HepG2 (cell line): ENCODE data around the gene STX1B. TPM values are rescaled to one million over a fixed set of nuclear protein-coding genes. Genes with fewer than 3 reads are reported as not detected.
A peak's percentile ranks its signal among the peaks of the same experiment; 100 is the strongest.

Experiments
- FOSL1 ChIP-seq: sonication (generic); formaldehyde crosslinking; IDR thresholded peaks from 2 replicates; pipeline ENCODE4 v1.9.0; 2021; ENCODE audit warnings: missing genetic modification reagents, borderline replicate concordance
- GTF2F1 ChIP-seq: fragments of 150-350 bp; IDR thresholded peaks from 2 replicates; pipeline ENCODE4 v1.6.1; 2014; ENCODE audit warnings: low read length
- MLLT10 ChIP-seq: sonication (generic); formaldehyde crosslinking; IDR thresholded peaks from 2 replicates; pipeline ENCODE4 v1.4.0; 2020; ENCODE audit warnings: missing genetic modification reagents
- MLX ChIP-seq: IDR thresholded peaks from 2 replicates; pipeline ENCODE4 v1.6.1; 2016
- NFKBIZ ChIP-seq: IDR thresholded peaks from 2 replicates; pipeline ENCODE4 v1.6.1; 2018; ENCODE audit warnings: missing genetic modification reagents, missing compliant biosample characterization
- PRPF4 ChIP-seq: fragments of 200-400 bp; formaldehyde crosslinking; IDR thresholded peaks from 2 replicates; pipeline ENCODE4 v1.6.1; 2016; ENCODE audit warnings: low read length, low read depth; ENCODE audit not compliant: poor library complexity, severe bottlenecking
- SIN3B ChIP-seq: fragments of 150-350 bp; IDR thresholded peaks from 2 replicates; pipeline ENCODE4 v1.6.1; 2014; ENCODE audit warnings: low read length
- SNAI1 ChIP-seq: sonication (generic); formaldehyde crosslinking; IDR thresholded peaks from 2 replicates; pipeline ENCODE4 v1.5.0; 2020; ENCODE audit warnings: mild to moderate bottlenecking, missing genetic modification reagents, borderline replicate concordance
- SRSF9 ChIP-seq: fragments of 200-400 bp; formaldehyde crosslinking; IDR thresholded peaks from 2 replicates; pipeline ENCODE4 v1.6.1; 2018; ENCODE audit warnings: borderline replicate concordance, mild to moderate bottlenecking, low read depth, low read length; ENCODE audit not compliant: insufficient read depth, poor library complexity, severe bottlenecking
- THAP9 ChIP-seq: sonication (generic); formaldehyde crosslinking; IDR thresholded peaks from 2 replicates; pipeline ENCODE4; 2020; ENCODE audit warnings: missing genetic modification reagents, mild to moderate bottlenecking, borderline replicate concordance
- ZBTB39 ChIP-seq: sonication (generic); formaldehyde crosslinking; IDR thresholded peaks from 2 replicates; pipeline ENCODE4 v1.5.0; 2020; ENCODE audit warnings: missing genetic modification reagents
- ZBTB7B ChIP-seq: sonication (generic); formaldehyde crosslinking; IDR thresholded peaks from 2 replicates; pipeline ENCODE4 v1.4.0; 2020; ENCODE audit warnings: missing genetic modification reagents
- ZFX ChIP-seq: sonication (generic); formaldehyde crosslinking; IDR thresholded peaks from 2 replicates; pipeline ENCODE4 v1.4.0; 2020; ENCODE audit warnings: mild to moderate bottlenecking, low read depth, missing genetic modification reagents, moderate library complexity
- ZNF143 ChIP-seq: sonication (generic); formaldehyde crosslinking; IDR thresholded peaks from 2 replicates; pipeline ENCODE4 v1.4.0; 2020; ENCODE audit warnings: missing genetic modification reagents
- ZNF232 ChIP-seq: sonication (generic); formaldehyde crosslinking; IDR thresholded peaks from 2 replicates; pipeline ENCODE4 v1.4.0; 2020; ENCODE audit warnings: missing genetic modification reagents, borderline replicate concordance
- ZNF382 ChIP-seq: sonication (generic); formaldehyde crosslinking; IDR thresholded peaks from 2 replicates; pipeline ENCODE4 v1.5.0; 2020; ENCODE audit warnings: missing genetic modification reagents, mild to moderate bottlenecking, borderline replicate concordance
- ZNF441 ChIP-seq: sonication (generic); formaldehyde crosslinking; IDR thresholded peaks from 2 replicates; pipeline ENCODE4 v1.7.0; 2021; ENCODE audit warnings: missing genetic modification reagents, borderline replicate concordance
- ZNF484 ChIP-seq: sonication (generic); formaldehyde crosslinking; IDR thresholded peaks from 2 replicates; pipeline ENCODE4 v1.5.1; 2020; ENCODE audit warnings: mild to moderate bottlenecking, low read depth, missing genetic modification reagents, borderline replicate concordance
- ZNF614 ChIP-seq: IDR thresholded peaks from 2 replicates; pipeline ENCODE4 v1.6.1; 2018; ENCODE audit warnings: missing biosample characterization, missing genetic modification reagents, inconsistent platforms, borderline replicate concordance
- ZNF629 ChIP-seq: sonication (generic); formaldehyde crosslinking; conservative IDR thresholded peaks from 2 replicates; pipeline ENCODE4 v1.5.0; 2020; ENCODE audit warnings: missing genetic modification reagents
- ZNF670 ChIP-seq: sonication (generic); formaldehyde crosslinking; IDR thresholded peaks from 2 replicates; pipeline ENCODE4 v1.8.0; 2022; ENCODE audit warnings: mild to moderate bottlenecking, missing genetic modification reagents, borderline replicate concordance
- ZNF788 ChIP-seq: sonication (generic); formaldehyde crosslinking; IDR thresholded peaks from 2 replicates; pipeline ENCODE4 v1.5.0; 2020; ENCODE audit warnings: mild to moderate bottlenecking, missing genetic modification reagents, borderline replicate concordance
- polyA plus RNA-seq, 8 experiments: library from polyadenylated mRNA; depleted of rRNA in 3 of 8; stranded (reverse) in 7 of 8; unstranded in 1 of 8; fragments of >200 nt; fragmentation: Illumina TruSeq in 4 of 8; extraction: Trizol in 4 of 8; gene quantifications; 2 replicates each; pipeline versions ENCODE4 v1.2.1 to v1.2.3, GENCODE V29; 2011 to 2016; ENCODE audit warnings: low read depth in 4 of 8, missing spikeins in 1 of 8, mixed read lengths in 1 of 8; ENCODE audit not compliant: insufficient read depth in 1 of 8
- total RNA-seq, 5 experiments: library from RNA; depleted of rRNA; stranded (reverse); fragments of >200 nt; fragmentation: Illumina TruSeq; extraction: Trizol; gene quantifications; 2 replicates each; pipeline ENCODE4 v1.2.3, GENCODE V29; 2016; ENCODE audit warnings: low read depth in 1 of 5

The STX1B gene
- total and polyA plus RNA-seq, 2 of the 13 experiments (the other 11 are each of a cell fraction or from before 2014, with no cell fraction given) = 2.1 to 3.0 TPM

GRCh38 chr16:30948667-30949649, 61.5 kb downstream of the STX1B start, which contains the start of gene ORAI3 (continued):
- no peak for TF ChIP-seq MLX (CRISPR knock-in tag)
- peak; percentile 88; the same call in 1 of the 2 replicates for TF ChIP-seq ZFX
- TF ChIP-seq ZBTB39 (CRISPR knock-in tag) = 0 out of 2 replicates have a peak, but pooled peaks have one; percentile 25
- TF ChIP-seq MLLT10 = no peak
- peak; percentile 54 for TF ChIP-seq ZNF788 (CRISPR knock-in tag)
- TF ChIP-seq ZNF382 (CRISPR knock-in tag) = no peak
- TF ChIP-seq ZNF614 (CRISPR knock-in tag) = no peak
- TF ChIP-seq PRPF4 = no peak
- peak; percentile 76; the same call in 1 of the 2 replicates for TF ChIP-seq ZNF441
- TF ChIP-seq FOSL1 (CRISPR knock-in tag) = no peak; the same call in 1 of the 2 replicates
- no peak for TF ChIP-seq GTF2F1
- 0 out of 2 replicates have a peak, but pooled peaks have one; percentile 48 for TF ChIP-seq ZBTB7B (CRISPR knock-in tag)
- peak; percentile 5; the same call in 1 of the 2 replicates for TF ChIP-seq ZNF629 (CRISPR knock-in tag)
- no peak for TF ChIP-seq ZNF143 (CRISPR knock-in tag)
- TF ChIP-seq ZNF232 (CRISPR knock-in tag) = peak; percentile 66
- TF ChIP-seq SNAI1 = 0 out of 2 replicates have a peak, but pooled peaks have one; percentile 12
- no peak for TF ChIP-seq SRSF9
- no peak for TF ChIP-seq THAP9 (CRISPR knock-in tag)
- no peak for TF ChIP-seq ZNF484
- TF ChIP-seq SIN3B = no peak
- TF ChIP-seq ZNF670 (CRISPR knock-in tag) = no peak
- no peak for TF ChIP-seq NFKBIZ
